Activated naive CD4-positive, alpha-beta T cell treated with anti-CD3 and anti-CD28 coated beads for 36 hours (primary cell): ENCODE data around the gene SLC44A2. TPM values are rescaled to one million over a fixed set of nuclear protein-coding genes. Genes with fewer than 3 reads are reported as not detected.
A peak's percentile ranks its signal among the peaks of the same experiment; 100 is the strongest.

Experiments
- CTCF ChIA-PET: fragments of 350-600 bp; sonication (Branson Sonifier 250); formaldehyde crosslinking; loops from one replicate; lab custom pipeline; 2021; ENCODE audit warnings: antibody characterized with exemption; lab: Charles Lee
- DNase-seq: peaks from one replicate; pipeline ENCODE4 v3.0.0-alpha.2; 2020
- H3K27ac Mint-ChIP-seq: one replicate; pipeline ENCODE4 v1.8.0; 2021; ENCODE audit warnings: mild to moderate bottlenecking, mixed read lengths
- H3K27me3 Mint-ChIP-seq: one replicate; pipeline ENCODE4 v1.8.0; 2021; ENCODE audit warnings: low read depth, mixed read lengths
- H3K36me3 Mint-ChIP-seq: one replicate; pipeline ENCODE4 v1.8.0; 2021; ENCODE audit warnings: low read depth, mixed read lengths
- H3K4me1 Mint-ChIP-seq: one replicate; pipeline ENCODE4 v1.8.0; 2021; ENCODE audit warnings: low read depth, mixed read lengths
- H3K4me3 Mint-ChIP-seq: one replicate; pipeline ENCODE4 v1.8.0; 2021; ENCODE audit warnings: mild to moderate bottlenecking, moderate library complexity, mixed read lengths
- H3K9me3 Mint-ChIP-seq: one replicate; pipeline ENCODE4 v1.8.0; 2021; ENCODE audit warnings: mixed read lengths
- intact Hi-C: fragments of 100-400 bp; cut with micrococcal nuclease; formaldehyde crosslinking; loops from one replicate; pipeline ENCODE4 v1.15.1; 2023
- total RNA-seq, 2 experiments: library from RNA; stranded (reverse); gene quantifications; one replicate each; pipeline ENCODE4 v1.2.3, GENCODE V29; 2021

Gene SLC44A2
- total RNA-seq, 2 experiments from 2014 or later, result 81.5 to 83.2 TPM

DNA sequence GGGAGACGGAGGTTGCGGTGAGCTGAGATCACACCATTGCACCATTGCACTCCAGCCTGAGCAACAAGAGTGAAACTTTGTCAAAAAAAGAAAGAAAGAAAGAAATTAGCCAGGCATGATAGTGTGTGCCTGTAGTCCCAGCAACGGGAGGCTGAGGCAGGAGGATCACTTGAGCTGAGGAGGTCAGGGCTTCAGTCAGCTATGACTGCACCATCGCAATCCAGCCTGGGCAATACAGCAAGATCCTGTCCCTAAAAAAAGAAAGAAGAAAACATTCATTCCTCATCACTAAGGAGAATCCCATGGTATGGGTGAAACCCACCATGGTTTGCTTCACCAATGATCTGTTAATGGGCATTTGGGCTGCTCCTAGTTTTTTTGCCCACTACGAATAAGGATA lies 25.2 kb upstream of the SLC44A2 start:
- peaks cover 32% of the 10 kb centered on the region for H3K4me1 Mint-ChIP-seq
- H3K9me3 Mint-ChIP-seq, result no peaks in the 10 kb centered on the region
- DNase-seq, result no peak
- peaks cover 9% of the 10 kb centered on the region for H3K36me3 Mint-ChIP-seq
- H3K27ac Mint-ChIP-seq, result no peak overlapping the region
- no peaks in the 10 kb centered on the region for H3K27me3 Mint-ChIP-seq
- H3K4me3 Mint-ChIP-seq, result no peak overlapping the region
- CTCF ChIA-PET, result interaction anchor here (0.5 to 2.1 kb wide), 5 partner anchors 18 to 44 kb away, joined by 3 to 9 read pairs (median 3); no protein-coding TSS in a partner anchor
- intact Hi-C loops, result no loop called here

DNA sequence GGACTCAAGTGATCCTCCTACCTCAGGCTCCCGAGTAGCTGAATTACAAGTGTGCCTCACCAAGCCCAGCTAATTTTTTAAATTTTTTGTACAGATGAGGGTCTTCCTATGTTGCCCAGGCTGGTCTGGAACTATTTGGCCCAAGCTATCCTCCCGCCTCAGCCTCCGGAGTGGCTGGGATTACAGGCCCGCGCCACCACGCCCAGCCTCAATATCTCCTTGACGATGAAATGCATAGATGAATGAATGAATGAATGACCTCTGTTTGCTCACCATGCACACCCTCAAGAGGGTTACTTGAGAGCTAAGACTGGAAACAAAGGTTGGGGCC lies 23.4 kb upstream of the SLC44A2 start:
- Mint-ChIP-seq H3K27ac (peak overlapping the region; percentile 59), H3K36me3 (peaks cover 9% of the 10 kb centered on the region), H3K27me3 (no peaks in the 10 kb centered on the region), H3K4me3 (peak overlapping the region; percentile 64), H3K4me1 (peaks cover 21% of the 10 kb centered on the region), H3K9me3 (no peaks in the 10 kb centered on the region)
- no peak for DNase-seq
- CTCF ChIA-PET, result interaction anchor here (1.5 to 1.6 kb wide), 2 partner anchors 21 to 43 kb away, joined by 5 to 6 read pairs; no protein-coding TSS in a partner anchor
- intact Hi-C loops, result loop anchor here (2.0 kb wide), 3 partner anchors 43 to 235 kb away; partner anchors contain the start of gene TMED1

DNA sequence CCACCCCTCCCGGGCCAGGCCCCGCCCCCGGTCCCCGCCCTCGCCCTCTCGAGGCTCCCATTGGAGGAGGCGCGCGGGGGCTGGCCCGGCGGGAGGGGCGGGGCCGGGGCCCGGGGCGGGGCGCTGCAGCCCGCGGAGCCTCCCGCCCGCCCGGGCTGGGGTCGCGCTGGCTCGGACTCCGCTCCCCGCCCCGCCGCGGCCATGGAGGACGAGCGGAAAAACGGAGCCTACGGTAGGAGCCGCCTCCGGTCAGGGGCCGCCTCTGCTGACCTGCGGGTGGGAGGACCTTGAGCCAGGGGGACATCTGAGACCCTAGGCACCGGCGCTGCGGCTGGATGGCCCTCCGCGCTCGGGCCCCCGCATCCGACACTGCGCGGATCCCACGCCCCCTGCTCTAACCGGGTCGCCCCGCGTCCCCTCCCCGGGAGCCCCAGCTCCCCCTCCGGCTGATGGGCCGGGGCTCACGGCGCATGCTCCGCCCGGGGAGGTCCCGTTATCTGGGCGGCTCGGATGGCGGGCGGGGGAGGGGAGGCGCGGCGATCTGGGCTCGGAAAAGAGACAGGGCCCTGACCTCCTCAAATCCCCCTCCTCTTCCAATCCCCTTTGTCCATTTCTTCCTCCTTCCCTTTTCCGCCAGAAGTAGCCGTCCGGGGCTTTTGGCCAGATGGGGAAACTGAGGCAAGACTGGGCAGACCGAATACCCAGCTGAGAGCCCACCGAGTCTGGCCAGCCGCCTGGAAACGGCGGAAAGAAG lies 22.8 kb upstream of the SLC44A2 start:
- Mint-ChIP-seq H3K36me3 (peaks cover 9% of the 10 kb centered on the region), H3K4me1 (peaks cover 24% of the 10 kb centered on the region), H3K4me3 (peak overlapping the region; percentile 98), H3K9me3 (no peaks in the 10 kb centered on the region), H3K27ac (peak overlapping the region; percentile 100), H3K27me3 (no peaks in the 10 kb centered on the region)
- DNase-seq, result peak; percentile 91
- CTCF ChIA-PET, result interaction anchor here (0.6 to 1.6 kb wide), 4 partner anchors 21 to 782 kb away, joined by 3 to 6 read pairs (median 4); no protein-coding TSS in a partner anchor
- intact Hi-C loops, result loop anchor here (1.0 to 2.0 kb wide), 4 partner anchors 42 to 234 kb away; partner anchors contain the start of gene TMED1

DNA sequence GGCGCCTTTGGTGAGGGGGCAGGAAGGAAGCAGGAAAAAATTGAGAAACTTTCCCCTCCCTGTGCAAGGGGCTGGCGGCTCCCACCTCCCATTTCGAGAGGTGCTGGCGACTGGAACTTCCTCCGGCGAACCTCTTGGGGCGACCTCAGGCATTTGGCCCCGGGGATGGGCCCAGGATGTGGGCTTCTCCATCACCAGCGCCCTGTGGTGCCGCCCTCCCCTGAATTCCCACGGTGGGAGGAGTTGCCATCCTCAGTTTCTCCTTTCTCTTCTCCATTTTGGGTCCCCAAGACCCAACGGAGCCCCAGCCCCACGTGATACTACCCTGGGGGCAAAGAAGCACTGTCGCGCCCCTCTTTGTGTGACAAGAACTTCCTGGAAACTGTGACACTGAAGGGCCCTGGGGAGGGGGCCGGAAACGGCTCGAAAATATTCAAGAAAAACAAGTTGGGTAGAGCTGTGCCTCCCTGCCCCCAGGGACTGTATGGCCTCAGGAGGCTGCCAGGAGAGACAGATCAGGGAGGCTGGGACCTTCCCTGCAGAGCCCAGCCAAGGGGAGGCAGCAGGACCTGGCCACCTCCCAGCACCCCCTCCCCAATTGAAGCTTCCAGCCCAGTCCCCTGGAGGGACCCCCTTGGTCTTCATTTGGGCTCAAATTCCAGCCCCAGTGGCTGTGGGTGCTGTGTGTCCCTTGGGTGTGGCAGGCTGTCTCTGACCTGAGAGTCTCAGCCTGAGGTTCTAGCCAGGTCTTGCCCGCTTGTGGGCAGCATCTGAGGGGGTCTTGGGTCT lies 22.1 kb upstream of the SLC44A2 start:
- H3K4me3 Mint-ChIP-seq, result peak overlapping the region; percentile 98
- CTCF ChIA-PET, result interaction anchor here (0.6 to 2.0 kb wide), 5 partner anchors 8 to 783 kb away, joined by 3 to 10 read pairs (median 4); no protein-coding TSS in a partner anchor
- H3K9me3 Mint-ChIP-seq, result no peaks in the 10 kb centered on the region
- H3K27ac Mint-ChIP-seq, result peak overlapping the region; percentile 100
- H3K36me3 Mint-ChIP-seq, result peaks cover 9% of the 10 kb centered on the region
- DNase-seq, result peak; percentile 90
- intact Hi-C loops, result loop anchor here (1.0 to 2.0 kb wide), 4 partner anchors 42 to 234 kb away; partner anchors contain the start of gene TMED1
- H3K27me3 Mint-ChIP-seq, result no peaks in the 10 kb centered on the region
- peaks cover 24% of the 10 kb centered on the region for H3K4me1 Mint-ChIP-seq

DNA sequence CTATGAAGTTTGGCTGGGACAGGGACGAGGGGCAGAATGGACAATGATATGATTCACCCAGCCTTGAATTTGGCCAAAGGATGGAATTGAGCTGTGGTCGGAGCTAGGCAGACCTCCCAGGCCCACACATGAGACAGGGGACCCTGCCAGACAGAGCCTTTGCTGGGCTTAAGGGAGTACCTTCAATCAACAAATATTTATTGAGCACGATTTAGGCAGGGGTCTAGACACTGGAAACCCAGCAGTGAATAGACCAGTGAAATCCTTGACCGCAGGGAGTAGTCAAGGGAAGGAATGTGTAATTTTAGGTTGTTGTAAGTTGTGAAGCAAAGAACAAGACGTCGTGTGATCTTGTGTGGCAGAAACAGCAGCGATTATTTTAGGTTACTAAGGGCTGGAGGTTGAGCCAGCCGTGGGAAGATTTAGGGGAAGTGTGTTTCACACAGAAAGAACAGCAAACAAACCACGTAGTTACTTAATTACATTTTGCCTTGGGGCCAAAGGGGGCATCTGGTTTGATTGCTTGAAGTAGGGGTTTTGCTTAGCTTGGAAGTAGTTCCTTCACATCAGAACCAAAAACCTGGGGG lies 21.4 kb upstream of the SLC44A2 start:
- peak; percentile 60 for DNase-seq
- H3K4me3 Mint-ChIP-seq, result peak overlapping the region; percentile 98
- intact Hi-C loops, result loop anchor here (1.0 to 2.0 kb wide), 5 partner anchors 35 to 233 kb away; partner anchors contain the start of gene TMED1
- peaks cover 26% of the 10 kb centered on the region for H3K4me1 Mint-ChIP-seq
- peaks cover 9% of the 10 kb centered on the region for H3K36me3 Mint-ChIP-seq
- no peaks in the 10 kb centered on the region for H3K9me3 Mint-ChIP-seq
- CTCF ChIA-PET, result interaction anchor here (0.5 to 2.0 kb wide), 5 partner anchors 8 to 32 kb away, joined by 3 to 10 read pairs (median 3); no protein-coding TSS in a partner anchor
- no peaks in the 10 kb centered on the region for H3K27me3 Mint-ChIP-seq
- H3K27ac Mint-ChIP-seq, result peak overlapping the region; percentile 100

DNA sequence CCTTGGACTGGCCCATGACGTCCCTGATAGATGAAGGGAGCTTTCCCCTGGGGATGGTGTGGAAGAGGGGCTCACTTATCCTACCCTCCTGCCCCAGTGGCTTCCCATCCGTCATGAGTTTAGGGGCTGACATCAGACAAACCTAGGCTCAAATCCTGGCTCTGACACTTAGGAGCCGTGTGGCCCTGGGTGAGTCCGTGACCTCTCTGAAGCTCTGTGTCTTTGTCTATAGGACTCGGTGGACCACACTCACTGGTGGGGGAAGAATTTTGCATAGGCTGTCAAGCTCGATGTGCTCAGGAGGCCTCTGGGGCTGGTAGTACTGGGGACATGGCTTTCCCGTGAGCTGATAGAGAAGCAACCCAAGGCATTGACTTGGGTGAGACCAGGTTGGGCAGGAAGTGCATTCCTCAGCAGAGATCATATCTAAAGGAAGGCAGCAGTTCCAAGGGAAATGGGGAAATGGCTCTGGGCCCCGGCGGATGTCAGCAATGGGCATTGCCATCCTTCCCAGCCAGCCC lies 20.8 kb upstream of the SLC44A2 start:
- Mint-ChIP-seq H3K4me3 (peak overlapping the region; percentile 98), H3K4me1 (peaks cover 26% of the 10 kb centered on the region), H3K27me3 (no peaks in the 10 kb centered on the region), H3K9me3 (no peaks in the 10 kb centered on the region), H3K36me3 (peaks cover 9% of the 10 kb centered on the region), H3K27ac (peak overlapping the region; percentile 100)
- CTCF ChIA-PET, result interaction anchor here (0.5 to 2.0 kb wide), 6 partner anchors 7 to 33 kb away, joined by 3 to 10 read pairs (median 3); no protein-coding TSS in a partner anchor
- intact Hi-C loops, result loop anchor here (1.0 kb wide), 1 partner anchor 35 kb away; no protein-coding TSS in a partner anchor
- DNase-seq, result peak; percentile 21

DNA sequence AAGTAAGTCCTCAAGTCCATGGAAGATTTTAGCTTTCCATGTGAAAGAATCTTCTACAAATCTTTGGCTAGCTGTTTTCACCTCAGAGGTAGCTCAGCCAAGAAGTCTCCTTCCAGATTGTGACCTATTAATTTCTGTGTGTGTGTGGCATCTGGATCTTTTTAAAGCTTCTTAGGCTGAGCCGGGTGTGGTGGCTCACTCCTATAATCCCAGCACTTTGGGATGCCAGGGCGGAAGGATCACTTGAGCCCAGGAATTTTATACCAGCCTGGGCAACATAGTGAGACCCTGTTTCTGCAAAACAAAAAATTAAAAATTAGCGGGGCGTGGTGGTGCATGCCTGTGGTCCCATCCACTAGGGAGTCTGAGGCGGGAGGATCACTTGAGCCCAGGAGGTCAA lies 13.4 kb upstream of the SLC44A2 start:
- no peak for DNase-seq
- intact Hi-C loops, result no loop called here
- CTCF ChIA-PET, result interaction anchor here (0.6 to 2.1 kb wide), 5 partner anchors 8 to 127 kb away, joined by 3 to 11 read pairs (median 4); no protein-coding TSS in a partner anchor
- H3K27ac Mint-ChIP-seq, result no peak overlapping the region
- H3K27me3 Mint-ChIP-seq, result no peaks in the 10 kb centered on the region
- peaks cover 32% of the 10 kb centered on the region for H3K4me1 Mint-ChIP-seq
- no peaks in the 10 kb centered on the region for H3K9me3 Mint-ChIP-seq
- H3K36me3 Mint-ChIP-seq, result peaks cover 8% of the 10 kb centered on the region
- no peak overlapping the region for H3K4me3 Mint-ChIP-seq

DNA sequence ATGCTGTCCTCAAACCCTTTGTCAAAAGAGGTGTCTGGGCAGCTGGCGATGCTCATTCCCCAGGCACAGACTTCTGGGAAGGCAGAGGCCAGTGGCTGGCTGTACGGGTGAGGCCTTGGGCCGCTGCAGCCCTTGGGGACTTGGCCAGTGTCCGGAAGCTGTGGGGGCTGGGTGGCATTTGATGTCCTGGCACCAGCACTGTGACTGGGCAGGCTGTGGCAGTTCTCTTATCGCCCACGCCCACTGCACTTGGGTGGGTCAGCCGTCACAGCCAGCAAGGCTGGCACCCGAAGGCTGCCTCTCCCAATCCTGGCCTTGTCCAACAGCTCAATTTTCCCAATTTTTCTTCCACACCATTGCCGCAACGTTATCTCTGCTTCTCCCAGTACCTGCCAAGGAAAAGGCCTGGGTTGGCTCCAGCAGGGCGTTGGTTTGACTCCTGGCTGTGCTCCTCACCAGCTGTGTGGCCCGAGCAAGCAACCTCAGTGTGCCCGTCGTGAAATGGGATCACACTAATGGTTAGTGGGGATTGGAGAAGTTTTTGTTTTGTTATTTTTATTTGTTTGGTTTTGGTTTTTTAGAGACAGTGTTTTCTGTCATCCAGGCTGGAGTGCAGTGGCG lies 12.7 kb upstream of the SLC44A2 start:
- DNase-seq, result no peak
- Mint-ChIP-seq H3K4me3 (no peak overlapping the region), H3K36me3 (peaks cover 11% of the 10 kb centered on the region), H3K27ac (no peak overlapping the region), H3K9me3 (no peaks in the 10 kb centered on the region), H3K4me1 (peaks cover 31% of the 10 kb centered on the region), H3K27me3 (no peaks in the 10 kb centered on the region)
- intact Hi-C loops, result no loop called here
- CTCF ChIA-PET, result interaction anchor here (1.3 to 2.1 kb wide), 3 partner anchors 9 to 32 kb away, joined by 3 to 11 read pairs (median 8); no protein-coding TSS in a partner anchor

DNA sequence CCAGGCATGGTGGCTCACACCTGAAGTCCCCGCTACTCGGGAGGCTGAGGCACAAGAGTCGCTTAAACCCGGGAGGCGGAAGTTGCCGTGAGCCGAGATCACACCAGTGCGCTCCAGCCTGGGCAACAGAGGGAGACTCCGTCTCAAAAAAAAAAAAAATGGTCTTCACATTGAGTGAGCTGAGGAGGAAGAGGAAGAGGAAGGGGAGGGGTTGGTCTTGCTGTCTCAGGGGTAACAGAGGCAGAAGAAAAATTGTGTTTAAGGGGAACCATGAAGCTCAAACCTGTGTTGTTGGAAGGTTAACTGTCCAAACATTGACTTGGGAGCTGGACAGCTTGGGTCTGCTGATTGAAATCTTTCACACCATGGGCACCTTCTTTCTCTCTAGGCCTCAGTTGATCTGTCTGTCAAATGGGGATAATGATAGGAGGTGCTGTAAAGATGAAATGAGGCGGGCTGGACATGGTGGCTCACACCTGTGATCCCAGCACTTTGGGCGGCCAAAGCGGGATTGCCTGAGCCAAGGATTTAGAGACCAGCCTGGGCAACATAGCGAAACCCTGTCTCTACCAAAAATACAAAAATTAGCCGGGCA lies 9.8 kb upstream of the SLC44A2 start:
- CTCF ChIA-PET, result interaction anchor here (1.1 kb wide), 1 partner anchor 84 kb away, joined by 4 read pairs; no protein-coding TSS in a partner anchor
- intact Hi-C loops, result no loop called here
- Mint-ChIP-seq H3K27ac (peak overlapping the region; percentile 35), H3K4me3 (no peak overlapping the region), H3K4me1 (peaks cover 35% of the 10 kb centered on the region), H3K36me3 (peaks cover 12% of the 10 kb centered on the region), H3K9me3 (no peaks in the 10 kb centered on the region), H3K27me3 (no peaks in the 10 kb centered on the region)
- DNase-seq, result no peak

DNA sequence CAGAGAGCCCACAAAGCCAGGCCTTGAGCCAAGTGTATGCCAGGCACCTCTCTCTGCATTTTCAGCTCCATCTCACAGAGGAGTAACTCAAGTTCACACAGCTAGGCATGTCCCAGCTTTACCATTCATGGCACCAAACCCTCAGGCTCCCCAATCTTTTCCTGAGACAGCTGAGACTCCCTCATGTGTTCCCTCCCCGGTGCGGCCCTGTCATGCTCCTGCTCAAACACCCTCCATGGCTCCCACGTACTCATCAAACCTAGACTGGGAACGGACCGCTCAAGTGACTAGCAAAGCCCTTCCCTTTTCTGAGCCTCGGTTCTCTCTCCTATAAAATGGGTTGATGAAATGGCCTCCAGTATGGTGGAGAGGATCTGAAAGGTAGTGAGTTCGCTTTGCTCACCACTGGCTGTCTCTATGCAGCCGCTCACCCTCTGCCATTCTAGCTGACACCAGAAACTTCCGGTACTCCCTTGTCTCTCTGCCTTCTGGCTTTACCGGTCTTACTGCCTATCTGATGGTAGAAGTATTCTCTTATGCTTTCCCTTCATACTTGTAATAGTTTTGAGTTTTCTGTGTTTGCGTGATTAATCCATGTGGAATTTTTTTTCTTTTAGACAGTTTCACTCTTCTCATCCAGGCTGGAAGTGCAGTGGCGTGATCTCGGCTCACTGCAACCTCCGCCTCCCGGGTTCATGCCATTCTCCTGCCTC lies 7.8 kb upstream of the SLC44A2 start:
- peaks cover 45% of the 10 kb centered on the region for H3K4me1 Mint-ChIP-seq
- intact Hi-C loops, result no loop called here
- H3K4me3 Mint-ChIP-seq, result no peak overlapping the region
- H3K36me3 Mint-ChIP-seq, result peaks cover 12% of the 10 kb centered on the region
- CTCF ChIA-PET, result interaction anchor here (0.6 to 4.7 kb wide), 4 partner anchors 26 to 144 kb away, joined by 3 to 22 read pairs (median 3); no protein-coding TSS in a partner anchor
- peak overlapping the region; percentile 8 for H3K27ac Mint-ChIP-seq
- DNase-seq, result no peak
- H3K9me3 Mint-ChIP-seq, result no peaks in the 10 kb centered on the region
- H3K27me3 Mint-ChIP-seq, result no peaks in the 10 kb centered on the region
